Prostate gland (tissue), 2 donors: ENCODE data around the gene FBXO45. TPM values are rescaled to one million over a fixed set of nuclear protein-coding genes. Genes with fewer than 3 reads are reported as not detected.

Experiments
- DNase-seq: peaks from one replicate; pipeline ENCODE4 v3.0.0-alpha.2; 2019; ENCODE audit warnings: low spot score
- H3K27ac ChIP-seq, 2 donors: fragments of 200-600 bp; sonication (generic); 2 replicates each; pipeline ENCODE4 v1.5.1; 2017 to 2019
- H3K27me3 ChIP-seq: fragments of 200-600 bp; sonication (generic); replicated peaks from 2 replicates; pipeline ENCODE4 v1.5.1; 2019; ENCODE audit not compliant: insufficient read depth
- H3K36me3 ChIP-seq, 2 donors: fragments of 200-600 bp; sonication (generic); 1 replicate in 1 of 2; 2 replicates in 1 of 2; pipeline versions ENCODE4 v1.5.1 to v1.8.1; 2017 to 2019
- H3K4me1 ChIP-seq: fragments of 200-600 bp; sonication (generic); replicated peaks from 2 replicates; pipeline ENCODE4 v1.5.1; 2019
- H3K4me3 ChIP-seq, 2 donors: fragments of 200-600 bp; sonication (generic); 2 replicates each; pipeline ENCODE4 v1.5.1; 2017 to 2019
- H3K9me3 ChIP-seq: fragments of 200-600 bp; sonication (generic); 2 replicates; pipeline ENCODE4 v1.5.1; 2017
- CTCF ChIP-seq, 4 experiments: fragments of 200-600 bp in 2 of 4; fragments of 450-650 bp in 2 of 4; sonication (generic) in 2 of 4; IDR thresholded peaks; 1 replicate in 3 of 4; 2 replicates in 1 of 4; pipeline ENCODE4 v1.5.1; 2016 to 2019; ENCODE audit warnings: antibody characterized with exemption in 4 of 4, mild to moderate bottlenecking in 2 of 4, moderate library complexity in 2 of 4
- POLR2A ChIP-seq: fragments of 450-650 bp; IDR thresholded peaks from one replicate; pipeline ENCODE4 v1.6.1; 2016; ENCODE audit warnings: antibody characterized with exemption, mild to moderate bottlenecking
- POLR2AphosphoS5 ChIP-seq: sonication (generic); formaldehyde crosslinking; IDR thresholded peaks from one replicate; pipeline ENCODE4 v1.6.1; 2017; ENCODE audit warnings: antibody characterized with exemption
- WGBS: methylation state at CpG from one replicate; pipeline ENCODE4 v1.1.5; 2018; 5-methylcytosine and 5-hydroxymethylcytosine counted together
- intact Hi-C: fragments of 100-400 bp; cut with DNase I; formaldehyde crosslinking; loops from one replicate; pipeline ENCODE4 v1.14.2; 2022
- total RNA-seq, 2 donors: library from RNA; depleted of rRNA; stranded (reverse); fragments of >200 nt; gene quantifications; one replicate each; pipeline ENCODE4 v1.1.0, GENCODE V29; 2016

Gene FBXO45
- total RNA-seq, 2 donors from 2014 or later = 5.7 to 6.1 TPM

GRCh38 chr3:196599734-196600128 is 31.3 kb downstream of the FBXO45 start:
- H3K27me3 ChIP-seq = no peaks in the 10 kb centered on the region
- no peaks in the 10 kb centered on the region for H3K4me1 ChIP-seq
- no peaks in the 10 kb centered on the region for H3K36me3 ChIP-seq
- H3K27ac ChIP-seq = no peak overlapping the region
- intact Hi-C loops = no loop called here
- DNase-seq = no peak
- WGBS = 74% methylated on average over 5 of the region's 5 CpGs
- no peaks in the 10 kb centered on the region for H3K9me3 ChIP-seq
- no peak overlapping the region for H3K4me3 ChIP-seq
- TF ChIP-seq POLR2AphosphoS5 (no peak), POLR2A (no peak), CTCF (IDR thresholded peaks at IDR 0.05) (no peak)

GRCh38 chr3:196600359-196600758 is 31.9 kb downstream of the FBXO45 start:
- H3K4me3 ChIP-seq = no peak overlapping the region
- no peaks in the 10 kb centered on the region for H3K27me3 ChIP-seq
- DNase-seq = no peak
- TF ChIP-seq POLR2A (no peak), POLR2AphosphoS5 (no peak), CTCF (IDR thresholded peaks at IDR 0.05) (no peak)
- 91% methylated on average over 7 of the region's 7 CpGs for WGBS
- no peaks in the 10 kb centered on the region for H3K36me3 ChIP-seq
- H3K4me1 ChIP-seq = no peaks in the 10 kb centered on the region
- intact Hi-C loops = no loop called here
- H3K9me3 ChIP-seq = no peaks in the 10 kb centered on the region
- H3K27ac ChIP-seq = no peak overlapping the region

GRCh38 chr3:196602673-196603072 is 34.2 kb downstream of the FBXO45 start:
- intact Hi-C loops = no loop called here

GRCh38 chr3:196603683-196604082 is 35.2 kb downstream of the FBXO45 start:
- no peak overlapping the region for H3K27ac ChIP-seq
- intact Hi-C loops = no loop called here
- DNase-seq = no peak

More at GRCh38 chr3:196602673-196603072, 34.2 kb downstream of the FBXO45 start:
- DNase-seq = no peak
- Histone ChIP-seq H3K36me3 (no peaks in the 10 kb centered on the region), H3K4me1 (no peaks in the 10 kb centered on the region), H3K27me3 (no peaks in the 10 kb centered on the region), H3K4me3 (no peak overlapping the region), H3K27ac (no peak overlapping the region), H3K9me3 (no peaks in the 10 kb centered on the region)
- no peak for TF ChIP-seq POLR2A
- TF ChIP-seq POLR2AphosphoS5 = no peak
- TF ChIP-seq CTCF (IDR thresholded peaks at IDR 0.05) = no peak
- WGBS = 93% methylated on average over 6 of the region's 6 CpGs

More at GRCh38 chr3:196603683-196604082, 35.2 kb downstream of the FBXO45 start:
- TF ChIP-seq CTCF (IDR thresholded peaks at IDR 0.05) (no peak), POLR2AphosphoS5 (no peak), POLR2A (no peak)
- Histone ChIP-seq H3K9me3 (no peaks in the 10 kb centered on the region), H3K4me1 (no peaks in the 10 kb centered on the region), H3K36me3 (no peaks in the 10 kb centered on the region), H3K4me3 (no peak overlapping the region), H3K27me3 (no peaks in the 10 kb centered on the region)
- 80% methylated on average over 7 of the region's 7 CpGs for WGBS
